Measurements from ENCODE around the gene HAP1. TPM values are rescaled to one million over a fixed set of nuclear protein-coding genes. Genes with fewer than 3 reads are reported as not detected.

HAP1 gene
- total and polyA plus RNA-seq, 8 donors, result 0.13 to 4.2 (median 1.3) TPM

- FAIRE-seq (no peak), ATAC-seq (peak in 1 of 4 donors; percentile 14), DNase-seq (no peak)
- H3K27ac ChIP-seq, result no peak overlapping the region
- intact Hi-C loops (cut with DNase I), result no loop called here
- WGBS, 2 donors, result 91 to 94% methylated on average over 8 of the region's 8 CpGs
- TF ChIP-seq CTCF (IDR thresholded peaks at IDR 0.05), result no peak
- H3K27me3 ChIP-seq, result no peaks in the 10 kb centered on the region
- H3K4me1 ChIP-seq, result no peaks in the 10 kb centered on the region
- no peak overlapping the region for H3K4me3 ChIP-seq
- H3K36me3 ChIP-seq, result peaks cover 5 to 80% (median 46%) of the 10 kb centered on the region in 3 donors
- H3K9me3 ChIP-seq, result no peaks in the 10 kb centered on the region
Observed at GRCh38 chr17:41763327-41763726, 28.9 kb upstream of the HAP1 start.

DNA sequence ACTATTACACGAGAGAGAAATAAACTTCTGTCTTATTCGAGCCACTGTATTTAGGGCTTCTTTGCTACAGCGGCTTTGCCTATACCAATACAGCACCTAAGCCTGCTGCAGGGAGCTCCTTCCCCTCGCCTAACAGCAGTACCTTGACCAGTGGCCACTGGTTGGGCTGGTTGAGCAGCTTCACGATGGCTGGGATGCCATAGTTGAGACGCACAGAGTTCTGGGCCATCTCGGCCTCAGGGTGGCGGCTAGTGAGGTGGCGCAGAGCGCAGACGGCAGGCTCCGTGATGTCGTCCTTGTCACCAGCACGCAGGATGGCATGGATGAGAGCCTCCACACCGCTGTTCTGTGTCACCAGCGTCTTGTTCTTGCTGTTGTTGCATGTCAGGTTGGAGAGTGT lies 28.4 kb upstream of the HAP1 start:
- TF ChIP-seq CTCF (IDR thresholded peaks at IDR 0.05), result no peak
- Histone ChIP-seq H3K27me3 (no peaks in the 10 kb centered on the region), H3K4me1 (no peaks in the 10 kb centered on the region), H3K36me3 (peaks cover 2 to 80% (median 48%) of the 10 kb centered on the region in 3 donors), H3K4me3 (no peak overlapping the region), H3K9me3 (no peaks in the 10 kb centered on the region), H3K27ac (no peak overlapping the region)
- ATAC-seq (no peak), FAIRE-seq (no peak), DNase-seq (no peak)
- intact Hi-C loops (cut with DNase I), result no loop called here
- 92 to 93% methylated on average over 16 of the region's 16 CpGs for WGBS, 2 donors

DNA sequence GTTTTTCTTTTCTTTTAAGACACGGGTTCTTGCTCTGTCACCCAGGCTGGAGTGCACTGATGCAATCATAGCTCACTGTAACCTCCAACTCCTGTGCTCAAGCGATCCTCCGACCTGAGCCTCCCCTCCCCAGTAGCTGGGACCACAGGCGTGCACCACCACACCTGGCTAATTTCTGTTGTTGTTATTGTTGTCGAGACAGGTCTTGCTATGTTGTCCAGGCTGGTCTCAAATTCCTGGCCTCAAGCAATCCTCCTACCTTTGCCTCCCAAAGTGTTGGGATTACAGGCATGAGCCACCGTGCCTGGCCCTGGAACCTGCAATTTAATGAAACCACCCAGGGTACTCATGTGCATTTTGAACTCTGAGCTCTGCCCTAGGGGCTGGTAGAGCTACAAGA lies 27.9 kb upstream of the HAP1 start:
- peaks cover 5 to 80% (median 49%) of the 10 kb centered on the region in 3 donors for H3K36me3 ChIP-seq
- FAIRE-seq, result no peak

DNA sequence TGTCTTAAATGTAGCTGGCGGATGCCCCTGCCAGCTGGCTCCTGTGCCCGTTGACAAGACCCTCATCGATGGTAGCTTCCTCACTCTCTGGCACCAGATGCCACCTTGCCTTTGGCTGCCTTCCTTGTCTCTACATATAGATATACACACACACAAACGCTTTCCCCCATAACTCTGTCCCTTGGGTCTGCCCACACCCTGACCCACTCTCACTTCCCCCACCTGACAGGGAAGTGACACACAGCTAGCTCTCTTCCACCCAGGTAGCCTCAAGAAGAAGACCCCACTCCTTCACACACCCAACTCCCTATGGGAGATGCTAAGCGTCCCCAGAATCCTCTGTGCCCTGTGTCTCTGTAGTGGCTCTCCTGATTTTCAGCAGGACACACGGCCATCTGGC lies 26.4 kb upstream of the HAP1 start:
- ATAC-seq, result no peak
- Histone ChIP-seq H3K36me3 (peaks cover 5 to 71% (median 45%) of the 10 kb centered on the region in 3 donors), H3K4me3 (no peak overlapping the region), H3K9me3 (no peaks in the 10 kb centered on the region), H3K27me3 (no peaks in the 10 kb centered on the region), H3K27ac (no peak overlapping the region), H3K4me1 (no peaks in the 10 kb centered on the region)
- no peak for DNase-seq
- FAIRE-seq, result no peak
- no peak for TF ChIP-seq CTCF (IDR thresholded peaks at IDR 0.05)
- 93 to 95% methylated on average over 6 of the region's 6 CpGs for WGBS, 2 donors
- intact Hi-C loops (cut with DNase I), result no loop called here

More for the DNA sequence above, 27.9 kb upstream of the HAP1 start:
- Histone ChIP-seq H3K27ac (no peak overlapping the region), H3K9me3 (no peaks in the 10 kb centered on the region), H3K4me3 (no peak overlapping the region), H3K4me1 (no peaks in the 10 kb centered on the region), H3K27me3 (no peaks in the 10 kb centered on the region)
- DNase-seq (no peak), ATAC-seq (no peak)
- WGBS, 2 donors, result 88 to 94% methylated on average over 6 of the region's 6 CpGs
- intact Hi-C loops (cut with DNase I), result no loop called here
- no peak for TF ChIP-seq CTCF (IDR thresholded peaks at IDR 0.05)

- FAIRE-seq (no peak), ATAC-seq (no peak), DNase-seq (no peak)
- TF ChIP-seq CTCF (IDR thresholded peaks at IDR 0.05), result no peak
- intact Hi-C loops (cut with DNase I), result no loop called here
- Histone ChIP-seq H3K27ac (no peak overlapping the region), H3K27me3 (no peaks in the 10 kb centered on the region), H3K36me3 (peaks cover 5 to 61% (median 30%) of the 10 kb centered on the region in 3 donors), H3K4me3 (no peak overlapping the region), H3K4me1 (no peaks in the 10 kb centered on the region), H3K9me3 (no peaks in the 10 kb centered on the region)
- 79 to 87% methylated on average over 9 of the region's 9 CpGs for WGBS, 2 donors
Observed at GRCh38 chr17:41758601-41759000, 24.2 kb upstream of the HAP1 start.

Measured in pancreas (tissue), 10 donors.